H9 (cell line): ENCODE results near the gene PLLP. TPM values are rescaled to one million over a fixed set of nuclear protein-coding genes. Genes with fewer than 3 reads are reported as not detected.

ENCODE experiments used
- DNase-seq: peaks from one replicate; pipeline ENCODE4 v3.0.0-alpha.2; 2017
- H2AFZ ChIP-seq: one replicate; pipeline ENCODE4 v1.6.1; 2013; ENCODE audit warnings: mild to moderate bottlenecking, low read length, control low read depth, moderate library complexity
- H2AK5ac ChIP-seq: 2 replicates; pipeline ENCODE4 v1.6.1; 2013; ENCODE audit warnings: low read length, control low read depth, mixed read lengths; ENCODE audit not compliant: insufficient read length
- H2BK120ac ChIP-seq: one replicate; pipeline ENCODE4 v1.6.1; 2013; ENCODE audit warnings: low read depth, mild to moderate bottlenecking, low read length, control low read depth, inconsistent platforms; ENCODE audit not compliant: poor library complexity, severe bottlenecking
- H2BK12ac ChIP-seq: 2 replicates; pipeline ENCODE4 v1.6.1; 2013; ENCODE audit warnings: low read length, control low read depth, mixed read lengths, low read depth; ENCODE audit not compliant: insufficient read length
- H2BK15ac ChIP-seq: 2 replicates; pipeline ENCODE4 v1.6.1; 2013; ENCODE audit warnings: low read depth, low read length, control low read depth
- H2BK20ac ChIP-seq: one replicate; pipeline ENCODE4 v1.6.1; 2013; ENCODE audit warnings: low read depth, mild to moderate bottlenecking, low read length, control low read depth, inconsistent platforms; ENCODE audit not compliant: poor library complexity, severe bottlenecking
- H2BK5ac ChIP-seq: 2 replicates; pipeline ENCODE4 v1.6.1; 2013; ENCODE audit warnings: low read length, control low read depth, mixed read lengths; ENCODE audit not compliant: insufficient read length
- H3K14ac ChIP-seq: 2 replicates; pipeline ENCODE4 v1.6.1; 2013; ENCODE audit warnings: low read length, control low read depth; ENCODE audit not compliant: insufficient read depth
- H3K18ac ChIP-seq: 2 replicates; pipeline ENCODE4 v1.6.1; 2013; ENCODE audit warnings: low read depth, mild to moderate bottlenecking, mixed read lengths, low read length, control low read depth; ENCODE audit not compliant: insufficient read length
- H3K23ac ChIP-seq: 2 replicates; pipeline ENCODE4 v1.6.1; 2013; ENCODE audit warnings: low read length, control low read depth, mixed read lengths, low read depth; ENCODE audit not compliant: insufficient read length
- H3K23me2 ChIP-seq: 2 replicates; pipeline ENCODE4 v1.6.1; 2013; ENCODE audit warnings: low read depth, mild to moderate bottlenecking, mixed read lengths, low read length, control low read depth; ENCODE audit not compliant: insufficient read length, poor library complexity, severe bottlenecking
- H3K27ac ChIP-seq: 2 replicates; pipeline ENCODE4 v1.5.1; 2013; ENCODE audit warnings: low read length, control low read depth, mixed read lengths, low read depth; ENCODE audit not compliant: insufficient read length
- H3K27me3 ChIP-seq: 2 replicates; pipeline ENCODE4 v1.6.1; 2013; ENCODE audit warnings: low read length, control low read depth, inconsistent platforms; ENCODE audit not compliant: insufficient read depth
- H3K4ac ChIP-seq: 2 replicates; pipeline ENCODE4 v1.6.1; 2013; ENCODE audit warnings: low read depth, mild to moderate bottlenecking, control low read depth, inconsistent platforms, low read length, moderate library complexity
- H3K4me1 ChIP-seq: 2 replicates; pipeline ENCODE4 v1.6.1; 2013; ENCODE audit warnings: low read length, control low read depth, inconsistent platforms; ENCODE audit not compliant: insufficient read depth
- H3K4me2 ChIP-seq: 2 replicates; pipeline ENCODE4 v1.6.1; 2013; ENCODE audit warnings: low read length, control low read depth, mixed read lengths; ENCODE audit not compliant: insufficient read length, insufficient read depth
- H3K56ac ChIP-seq: 2 replicates; pipeline ENCODE4 v1.6.1; 2013; ENCODE audit warnings: low read depth, mild to moderate bottlenecking, mixed read lengths, low read length, control low read depth; ENCODE audit not compliant: insufficient read length
- H3K79me1 ChIP-seq: 2 replicates; pipeline ENCODE4 v1.6.1; 2013; ENCODE audit warnings: low read depth, mild to moderate bottlenecking, moderate library complexity, low read length, control low read depth, inconsistent platforms; ENCODE audit not compliant: insufficient read depth, poor library complexity, severe bottlenecking
- H3K79me2 ChIP-seq: 2 replicates; pipeline ENCODE4 v1.6.1; 2013; ENCODE audit warnings: low read length, control low read depth, inconsistent platforms; ENCODE audit not compliant: insufficient read depth
- H3K9ac ChIP-seq: 2 replicates; pipeline ENCODE4 v1.6.1; 2013; ENCODE audit warnings: low read length, control low read depth, mixed read lengths; ENCODE audit not compliant: insufficient read length; ENCODE audit errors: extremely low read depth
- H3K9me3 ChIP-seq: one replicate; pipeline ENCODE4 v1.6.1; 2013; ENCODE audit warnings: low read depth, low read length, inconsistent platforms; ENCODE audit not compliant: control insufficient read depth
- H3T11ph ChIP-seq: one replicate; pipeline ENCODE4 v1.6.1; 2013; ENCODE audit warnings: mild to moderate bottlenecking, low read length, control low read depth, inconsistent platforms
- H4K20me1 ChIP-seq: one replicate; pipeline ENCODE4 v1.6.1; 2013; ENCODE audit not compliant: control insufficient read depth, insufficient read length, insufficient read depth
- H4K5ac ChIP-seq: 2 replicates; pipeline ENCODE4 v1.6.1; 2013; ENCODE audit warnings: low read depth, mild to moderate bottlenecking, mixed read lengths, low read length, control low read depth; ENCODE audit not compliant: insufficient read length
- H4K8ac ChIP-seq: replicated peaks from 2 replicates; pipeline ENCODE4 v1.6.1; 2013; ENCODE audit warnings: low read length, control low read depth, mixed read lengths, low read depth; ENCODE audit not compliant: insufficient read length
- H4K91ac ChIP-seq: 2 replicates; pipeline ENCODE4 v1.6.1; 2013; ENCODE audit warnings: low read depth, mild to moderate bottlenecking, moderate library complexity, mixed read lengths, low read length, control low read depth; ENCODE audit not compliant: insufficient read length
- H3K27ac Mint-ChIP-seq, 3 experiments: 2 replicates in 2 of 3; 3 replicates in 1 of 3; pipeline ENCODE4 v1.8.0; 2020 to 2021; ENCODE audit warnings: mixed read lengths in 3 of 3, mild to moderate bottlenecking in 1 of 3, moderate library complexity in 1 of 3
- H3K27me3 Mint-ChIP-seq: 2 replicates; pipeline ENCODE4 v1.8.0; 2021; ENCODE audit warnings: low read depth, mild to moderate bottlenecking, moderate library complexity, mixed read lengths
- H3K36me3 Mint-ChIP-seq, 3 experiments: 2 replicates in 2 of 3; 3 replicates in 1 of 3; pipeline ENCODE4 v1.8.0; 2020 to 2021; ENCODE audit warnings: low read depth in 3 of 3, mixed read lengths in 3 of 3; ENCODE audit not compliant: insufficient read depth in 1 of 3
- H3K4me1 Mint-ChIP-seq, 2 experiments: 2 replicates each; pipeline ENCODE4 v1.8.0; 2020; ENCODE audit warnings: mixed read lengths in 2 of 2
- H3K4me3 Mint-ChIP-seq, 2 experiments: 2 replicates in 1 of 2; 3 replicates in 1 of 2; pipeline ENCODE4 v1.8.0; 2020 to 2021; ENCODE audit warnings: mild to moderate bottlenecking in 2 of 2, mixed read lengths in 2 of 2, moderate library complexity in 1 of 2
- H3K9me3 Mint-ChIP-seq, 2 experiments: 2 replicates in 1 of 2; 3 replicates in 1 of 2; pipeline ENCODE4 v1.8.0; 2020; ENCODE audit warnings: mild to moderate bottlenecking in 2 of 2, mixed read lengths in 2 of 2, moderate library complexity in 1 of 2
- WGBS: extraction: QIAGEN DNeasy Blood & Tissue Kit; methylation state at CpG from one replicate; pipeline ENCODE4 v1.1.7; 2013; ENCODE audit warnings: missing lambda C conversion rate, low lambda C conversion rate, mixed read lengths; ENCODE audit not compliant: insufficient read length; ENCODE audit errors: extremely low coverage; 5-methylcytosine and 5-hydroxymethylcytosine counted together
- total RNA-seq: library from RNA; stranded (reverse); gene quantifications from 2 replicates; pipeline ENCODE4 v1.2.1, GENCODE V29; 2021
- TF ChIP-seq, protein P1 (sequence below): fragments of 200-600 bp; sonication (generic); conservative IDR thresholded peaks from 3 replicates; pipeline ENCODE4 v1.8.0; 2021; ENCODE audit warnings: antibody characterized with exemption, mild to moderate bottlenecking

PLLP gene
- total RNA-seq, 1 experiment from 2014 or later = 1.8 TPM

DNA sequence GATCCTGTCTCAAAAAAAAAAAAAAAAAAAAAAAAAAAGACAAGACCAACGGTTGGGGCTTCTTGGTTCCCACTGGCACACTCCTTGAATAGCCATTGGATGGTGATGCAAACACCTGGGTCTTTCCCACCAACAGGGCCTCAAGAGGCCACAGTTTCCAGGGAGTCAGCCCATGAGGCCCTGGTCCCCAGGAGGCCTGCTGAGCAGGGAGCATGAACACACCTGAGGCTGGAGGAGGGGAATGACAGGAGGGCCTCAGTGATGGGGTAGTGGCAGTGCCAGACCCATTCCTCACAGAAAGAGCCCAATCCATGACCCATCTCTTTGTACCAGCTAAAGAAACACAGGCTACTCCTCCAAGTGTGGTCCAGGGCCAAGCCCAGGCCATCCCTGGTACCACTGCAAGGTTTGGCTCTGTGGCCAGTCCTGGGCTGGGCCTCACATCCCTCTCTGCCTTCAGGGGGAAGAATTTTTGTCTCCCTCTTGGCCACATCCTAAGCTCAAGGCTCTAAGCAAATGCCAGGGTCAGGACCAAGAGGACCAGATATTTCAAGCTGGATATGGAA is 25.5 kb downstream of the PLLP start:
- TF ChIP-seq, protein P1, sequence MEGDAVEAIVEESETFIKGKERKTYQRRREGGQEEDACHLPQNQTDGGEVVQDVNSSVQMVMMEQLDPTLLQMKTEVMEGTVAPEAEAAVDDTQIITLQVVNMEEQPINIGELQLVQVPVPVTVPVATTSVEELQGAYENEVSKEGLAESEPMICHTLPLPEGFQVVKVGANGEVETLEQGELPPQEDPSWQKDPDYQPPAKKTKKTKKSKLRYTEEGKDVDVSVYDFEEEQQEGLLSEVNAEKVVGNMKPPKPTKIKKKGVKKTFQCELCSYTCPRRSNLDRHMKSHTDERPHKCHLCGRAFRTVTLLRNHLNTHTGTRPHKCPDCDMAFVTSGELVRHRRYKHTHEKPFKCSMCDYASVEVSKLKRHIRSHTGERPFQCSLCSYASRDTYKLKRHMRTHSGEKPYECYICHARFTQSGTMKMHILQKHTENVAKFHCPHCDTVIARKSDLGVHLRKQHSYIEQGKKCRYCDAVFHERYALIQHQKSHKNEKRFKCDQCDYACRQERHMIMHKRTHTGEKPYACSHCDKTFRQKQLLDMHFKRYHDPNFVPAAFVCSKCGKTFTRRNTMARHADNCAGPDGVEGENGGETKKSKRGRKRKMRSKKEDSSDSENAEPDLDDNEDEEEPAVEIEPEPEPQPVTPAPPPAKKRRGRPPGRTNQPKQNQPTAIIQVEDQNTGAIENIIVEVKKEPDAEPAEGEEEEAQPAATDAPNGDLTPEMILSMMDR = no peak
- Histone ChIP-seq H4K5ac (no peak overlapping the region), H2BK120ac (no peak overlapping the region), H3K4me1 (peaks cover 3% of the 10 kb centered on the region), H2BK12ac (no peak overlapping the region), H4K8ac (no peak overlapping the region), H3K27ac (no peak overlapping the region), H3K9ac (no peak overlapping the region), H3K18ac (peak overlapping the region; percentile 25), H3K23ac (no peak overlapping the region), H4K20me1 (no peaks in the 10 kb centered on the region), H3K79me1 (no peaks in the 10 kb centered on the region), H4K91ac (no peak overlapping the region), H2BK15ac (no peak overlapping the region), H3K14ac (no peak overlapping the region), H3T11ph (no peak overlapping the region), H2BK20ac (no peak overlapping the region), H3K79me2 (no peaks in the 10 kb centered on the region), H3K27me3 (no peaks in the 10 kb centered on the region), H3K23me2 (no peaks in the 10 kb centered on the region), H3K9me3 (no peaks in the 10 kb centered on the region), H3K56ac (no peak overlapping the region), H2AK5ac (no peak overlapping the region), H3K4me2 (no peak overlapping the region), H2BK5ac (no peak overlapping the region), H3K4ac (no peak overlapping the region), H2AFZ (no peak overlapping the region)
- no peaks in the 10 kb centered on the region; a peak in 1 of 5 replicates for H3K9me3 Mint-ChIP-seq
- H3K27me3 Mint-ChIP-seq = no peaks in the 10 kb centered on the region; the same call in 1 of the 2 replicates
- no peaks in the 10 kb centered on the region; a peak in 3 of 7 replicates for H3K36me3 Mint-ChIP-seq
- H3K4me1 Mint-ChIP-seq = peaks cover 15 to 16% of the 10 kb centered on the region in 2 experiments
- no peak overlapping the region for H3K27ac Mint-ChIP-seq
- no peak overlapping the region for H3K4me3 Mint-ChIP-seq
- no peak for DNase-seq
- no CpG with 5 or more reads among the region's 1 CpG for WGBS
